Measurements from ENCODE around the gene TRIM46. TPM values are rescaled to one million over a fixed set of nuclear protein-coding genes. Genes with fewer than 3 reads are reported as not detected.

The TRIM46 gene
- total RNA-seq, 3 donors from 2014 or later (not counting 1 experiment from before 2014, with no cell fraction given) = 0.94 to 4.9 (median 2.5) TPM

GRCh38 chr1:155168456-155169210 is 5.0 kb upstream of the TRIM46 start:
- DNase-seq (peak in 1 of 2 donors; percentile 3), ATAC-seq (no peak)
- Histone ChIP-seq H3K27me3 (ENCODE audit: control insufficient read depth, insufficient read depth, low read length) (peaks cover 2% of the 10 kb centered on the region), H3K36me3 (ENCODE audit: control insufficient read depth, insufficient read depth, low read length) (peaks cover 14% of the 10 kb centered on the region), H3K27ac (ENCODE audit: low read length) (no peak overlapping the region), H3K9me3 (ENCODE audit: control insufficient read depth, insufficient read depth, low read length) (no peaks in the 10 kb centered on the region), H3K4me1 (ENCODE audit: control insufficient read depth, insufficient read depth, low read length) (peaks cover 28% of the 10 kb centered on the region), H3K4me3 (ENCODE audit: low read length) (no peak overlapping the region)
- Mint-ChIP-seq H3K36me3 (no peaks in the 10 kb centered on the region), H3K9me3 (no peaks in the 10 kb centered on the region), H3K4me3 (no peak overlapping the region), H3K27me3 (ENCODE audit: low read depth in 2 of 2) (peaks cover 0 to 7% of the 10 kb centered on the region in 2 donors), H3K4me1 (peaks cover 16 to 32% of the 10 kb centered on the region in 2 donors), H3K27ac (no peak overlapping the region)
- 96% methylated on average over 10 of the region's 10 CpGs for WGBS (ENCODE audit: insufficient coverage)
- intact Hi-C loops (cut with micrococcal nuclease) = loop anchor here (1.0 to 5.0 kb wide), 2 partner anchors 41 to 77 kb away; partner anchors contain the start of gene EFNA1
- TF ChIP-seq CTCF (IDR thresholded peaks at IDR 0.05) = no peak

DNA sequence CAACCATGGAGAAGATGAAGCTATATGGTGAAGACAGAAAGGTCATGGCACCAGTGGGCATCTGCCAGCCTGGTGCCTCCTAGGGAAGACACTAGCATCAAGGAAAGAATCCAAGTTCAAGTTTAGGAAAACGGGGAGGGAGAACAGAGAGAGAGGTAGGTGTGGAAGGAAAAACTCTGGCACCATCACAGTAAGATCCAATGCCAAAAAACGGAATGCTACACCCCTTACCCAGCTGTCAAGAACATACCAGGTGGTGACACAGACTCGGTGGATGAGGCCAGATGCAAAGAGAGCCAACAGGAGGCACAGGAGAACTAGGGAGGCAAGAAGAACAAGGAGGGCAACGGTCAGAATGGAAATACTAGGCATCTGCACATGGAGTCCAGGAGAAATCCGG is 4.1 kb upstream of the TRIM46 start:
- 78% methylated on average over 4 of the region's 5 CpGs for WGBS (ENCODE audit: insufficient coverage)
- no peak overlapping the region for H3K27ac Mint-ChIP-seq
- H3K36me3 Mint-ChIP-seq = no peaks in the 10 kb centered on the region
- Histone ChIP-seq H3K9me3 (ENCODE audit: control insufficient read depth, insufficient read depth, low read length) (no peaks in the 10 kb centered on the region), H3K27ac (ENCODE audit: low read length) (no peak overlapping the region), H3K36me3 (ENCODE audit: control insufficient read depth, insufficient read depth, low read length) (peaks cover 14% of the 10 kb centered on the region), H3K4me3 (ENCODE audit: low read length) (no peak overlapping the region), H3K4me1 (ENCODE audit: control insufficient read depth, insufficient read depth, low read length) (peaks cover 37% of the 10 kb centered on the region), H3K27me3 (ENCODE audit: control insufficient read depth, insufficient read depth, low read length) (peaks cover 2% of the 10 kb centered on the region)
- no peaks in the 10 kb centered on the region for H3K9me3 Mint-ChIP-seq
- no peak for DNase-seq
- peaks cover 18 to 39% of the 10 kb centered on the region in 2 donors for H3K4me1 Mint-ChIP-seq
- no peak for ATAC-seq
- peaks cover 0 to 11% of the 10 kb centered on the region in 2 donors for H3K27me3 Mint-ChIP-seq (ENCODE audit: low read depth in 2 of 2)
- TF ChIP-seq CTCF (IDR thresholded peaks at IDR 0.05) = no peak
- no peak overlapping the region for H3K4me3 Mint-ChIP-seq
- intact Hi-C loops (cut with micrococcal nuclease) = loop anchor here (5.0 kb wide), 1 partner anchor 42 kb away; the partner anchor contains the start of gene EFNA1

DNA sequence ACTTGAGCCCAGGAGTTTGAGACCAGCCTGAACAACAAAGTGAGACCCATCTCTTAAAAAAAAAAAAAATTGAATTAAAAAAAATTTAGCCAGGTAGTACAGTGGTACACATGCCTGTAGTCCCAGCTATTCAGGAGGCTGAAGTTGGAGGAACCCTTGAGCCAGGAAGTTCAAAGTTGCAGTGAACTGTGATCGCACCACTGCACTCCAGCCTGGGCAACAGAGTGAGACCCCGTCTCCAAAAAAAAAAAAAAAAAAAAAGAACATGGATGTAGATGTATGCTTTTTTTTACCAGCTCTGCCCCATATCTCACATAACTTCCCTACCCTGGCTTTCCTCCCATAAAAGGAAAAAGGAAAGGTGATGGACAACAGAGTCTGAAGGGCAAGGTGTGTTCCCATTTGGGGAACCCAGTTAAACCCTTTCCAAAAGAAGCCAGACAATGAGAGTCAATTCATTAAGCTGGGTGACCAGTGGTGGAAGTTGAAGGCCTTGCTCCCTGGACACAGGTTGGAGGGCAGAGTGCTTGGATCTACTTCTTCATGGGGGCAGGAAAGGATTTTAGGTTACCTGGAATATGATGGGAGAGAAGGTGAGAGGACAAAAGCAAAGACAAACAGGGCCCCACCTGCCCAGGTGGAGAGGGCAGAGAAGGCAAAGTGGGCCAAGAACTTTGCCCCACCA is 3.4 kb upstream of the TRIM46 start:
- Mint-ChIP-seq H3K9me3 (no peaks in the 10 kb centered on the region), H3K27me3 (ENCODE audit: low read depth in 2 of 2) (peaks cover 0 to 11% of the 10 kb centered on the region in 2 donors), H3K36me3 (no peaks in the 10 kb centered on the region), H3K4me1 (peaks cover 18 to 44% of the 10 kb centered on the region in 2 donors), H3K27ac (peak overlapping the region in 1 of 2 donors; percentile 33), H3K4me3 (peak overlapping the region; percentile 37)
- no peak for DNase-seq
- H3K27me3 ChIP-seq (ENCODE audit: control insufficient read depth, insufficient read depth, low read length) = peaks cover 2% of the 10 kb centered on the region
- H3K9me3 ChIP-seq (ENCODE audit: control insufficient read depth, insufficient read depth, low read length) = no peaks in the 10 kb centered on the region
- H3K4me1 ChIP-seq (ENCODE audit: control insufficient read depth, insufficient read depth, low read length) = peaks cover 41% of the 10 kb centered on the region
- no peak overlapping the region for H3K27ac ChIP-seq (ENCODE audit: low read length)
- no CpG with 5 or more reads among the region's 2 CpGs for WGBS (ENCODE audit: insufficient coverage)
- H3K4me3 ChIP-seq (ENCODE audit: low read length) = no peak overlapping the region
- intact Hi-C loops (cut with micrococcal nuclease) = no loop called here
- TF ChIP-seq CTCF (IDR thresholded peaks at IDR 0.05) = no peak
- H3K36me3 ChIP-seq (ENCODE audit: control insufficient read depth, insufficient read depth, low read length) = peaks cover 14% of the 10 kb centered on the region
- ATAC-seq = no peak
